Mesendoderm (in vitro differentiated cells): ENCODE results near the gene PKP2. TPM values are rescaled to one million over a fixed set of nuclear protein-coding genes. Genes with fewer than 3 reads are reported as not detected.

ENCODE experiments used
- DNase-seq: peaks from one replicate; pipeline ENCODE4 v3.0.0; 2013
- H2AK5ac ChIP-seq: 2 replicates; pipeline ENCODE4 v1.6.1; 2013; ENCODE audit warnings: low read length, inconsistent platforms
- H2BK120ac ChIP-seq: 2 replicates; pipeline ENCODE4 v1.6.1; 2013; ENCODE audit warnings: low read depth, mild to moderate bottlenecking, low read length, moderate library complexity, mixed read lengths
- H2BK15ac ChIP-seq: replicated peaks from 2 replicates; pipeline ENCODE4 v1.6.1; 2013; ENCODE audit warnings: low read depth, mild to moderate bottlenecking, moderate library complexity
- H2BK5ac ChIP-seq: 2 replicates; pipeline ENCODE4 v1.6.1; 2013; ENCODE audit warnings: low read length, inconsistent platforms
- H3K18ac ChIP-seq: 2 replicates; pipeline ENCODE4 v1.6.1; 2013; ENCODE audit warnings: mild to moderate bottlenecking, low read length, mixed read lengths
- H3K23ac ChIP-seq: one replicate; pipeline ENCODE4 v1.6.1; 2013; ENCODE audit warnings: low read length
- H3K27ac ChIP-seq: 2 replicates; pipeline ENCODE4 v1.5.1; 2013; ENCODE audit warnings: low read depth, mild to moderate bottlenecking, inconsistent platforms, low read length, moderate library complexity
- H3K27me3 ChIP-seq: 2 replicates; pipeline ENCODE4 v1.6.1; 2013; ENCODE audit warnings: low read length, control low read depth, mild to moderate bottlenecking, inconsistent platforms; ENCODE audit not compliant: insufficient read depth, poor library complexity
- H3K36me3 ChIP-seq: 2 replicates; pipeline ENCODE4 v1.6.1; 2013; ENCODE audit warnings: low read length, inconsistent platforms; ENCODE audit not compliant: control insufficient read depth, insufficient read depth
- H3K4ac ChIP-seq: one replicate; pipeline ENCODE4 v1.6.1; 2013; ENCODE audit warnings: low read depth, mild to moderate bottlenecking, low read length, moderate library complexity
- H3K4me1 ChIP-seq: 2 replicates; pipeline ENCODE4 v1.6.1; 2013; ENCODE audit warnings: low read depth, low read length, inconsistent platforms; ENCODE audit not compliant: control insufficient read depth
- H3K4me2 ChIP-seq: 2 replicates; pipeline ENCODE4 v1.6.1; 2013; ENCODE audit warnings: low read length
- H3K4me3 ChIP-seq: 2 replicates; pipeline ENCODE4 v1.5.1; 2013; ENCODE audit warnings: mild to moderate bottlenecking, low read length
- H3K56ac ChIP-seq: one replicate; pipeline ENCODE4 v1.6.1; 2013; ENCODE audit warnings: low read length
- H3K79me1 ChIP-seq: 2 replicates; pipeline ENCODE4 v1.6.1; 2013; ENCODE audit warnings: low read length, inconsistent platforms
- H3K79me2 ChIP-seq: 2 replicates; pipeline ENCODE4 v1.6.1; 2013; ENCODE audit warnings: mild to moderate bottlenecking, low read length; ENCODE audit not compliant: control insufficient read depth, insufficient read depth
- H3K9ac ChIP-seq: 2 replicates; pipeline ENCODE4 v1.6.1; 2013; ENCODE audit warnings: low read length, inconsistent platforms
- H4K5ac ChIP-seq: one replicate; pipeline ENCODE4 v1.6.1; 2013; ENCODE audit warnings: low read length
- H4K8ac ChIP-seq: one replicate; pipeline ENCODE4 v1.6.1; 2013; ENCODE audit warnings: low read depth, mild to moderate bottlenecking, control low read depth, low read length, moderate library complexity
- WGBS: extraction: QIAGEN DNeasy Blood & Tissue Kit; methylation state at CpG from one replicate; pipeline ENCODE4 v1.1.7; 2013; ENCODE audit warnings: low lambda C conversion rate, missing lambda C conversion rate; ENCODE audit not compliant: insufficient coverage; ENCODE audit errors: extremely low coverage; 5-methylcytosine and 5-hydroxymethylcytosine counted together
- polyA plus RNA-seq, 2 experiments: library from polyadenylated mRNA; stranded (reverse); fragments of 200-250 nt; gene quantifications; one replicate each; pipeline ENCODE4 v1.2.3, GENCODE V29; 2013

The PKP2 gene
- 25.5 TPM for polyA plus RNA-seq (2013, experiment 1 of 2)
- 26.6 TPM for polyA plus RNA-seq (2013, experiment 2 of 2)

GRCh38 chr12:32896432-32897280 lies at the start of gene PKP2:
PKP2 (minus strand) TSS chr12:32896777; CDS start chr12:32896731, 46 bp downstream.
- Histone ChIP-seq H4K5ac (peak within 1 kb of the TSS; percentile 85), H3K27ac (peak within 1 kb of the TSS; percentile 12), H3K27me3 (no peaks in the 10 kb centered on the region), H3K79me2 (peaks cover 6% of the 10 kb centered on the region), H3K23ac (no peak within 1 kb of the TSS), H3K36me3 (no peaks in the 10 kb centered on the region), H2BK15ac (no peak within 1 kb of the TSS), H3K56ac (peak within 1 kb of the TSS; percentile 93), H2BK120ac (no peak within 1 kb of the TSS), H3K18ac (peak within 1 kb of the TSS; percentile 72), H3K4me3 (peak within 1 kb of the TSS; percentile 63), H3K4me1 (peaks cover 8% of the 10 kb centered on the region), H2AK5ac (peak within 1 kb of the TSS; percentile 45), H3K4me2 (peak within 1 kb of the TSS; percentile 95), H3K4ac (no peak within 1 kb of the TSS), H4K8ac (no peak within 1 kb of the TSS), H3K79me1 (no peaks in the 10 kb centered on the region), H2BK5ac (peak within 1 kb of the TSS; percentile 59), H3K9ac (peak within 1 kb of the TSS; percentile 81)
- no CpG with 5 or more reads among the region's 94 CpGs for WGBS
- peak; percentile 91 for DNase-seq

- Histone ChIP-seq H4K8ac (no peak overlapping the region), H3K23ac (no peak overlapping the region), H3K27ac (no peak overlapping the region), H3K79me2 (no peaks in the 10 kb centered on the region), H3K56ac (no peak overlapping the region), H3K4me3 (no peak overlapping the region), H3K27me3 (no peaks in the 10 kb centered on the region), H3K4me2 (no peak overlapping the region), H3K4me1 (no peaks in the 10 kb centered on the region), H3K9ac (no peak overlapping the region), H2BK5ac (no peak overlapping the region), H2BK120ac (no peak overlapping the region), H2BK15ac (no peak overlapping the region), H3K4ac (no peak overlapping the region), H3K36me3 (no peaks in the 10 kb centered on the region), H2AK5ac (no peak overlapping the region), H3K79me1 (no peaks in the 10 kb centered on the region), H4K5ac (no peak overlapping the region), H3K18ac (no peak overlapping the region)
- WGBS, result no CpG with 5 or more reads among the region's 6 CpGs
- DNase-seq, result no peak
Observed at GRCh38 chr12:32944195-32944594, 47.6 kb upstream of the PKP2 start.

- Histone ChIP-seq H3K79me1 (no peaks in the 10 kb centered on the region), H3K4ac (no peak overlapping the region), H3K79me2 (no peaks in the 10 kb centered on the region), H3K36me3 (no peaks in the 10 kb centered on the region), H2BK5ac (no peak overlapping the region), H2AK5ac (no peak overlapping the region), H3K9ac (no peak overlapping the region), H3K4me3 (no peak overlapping the region), H3K4me1 (no peaks in the 10 kb centered on the region), H3K4me2 (no peak overlapping the region), H3K27ac (no peak overlapping the region), H4K5ac (no peak overlapping the region), H3K18ac (no peak overlapping the region), H2BK120ac (no peak overlapping the region), H4K8ac (no peak overlapping the region), H3K27me3 (no peaks in the 10 kb centered on the region), H2BK15ac (no peak overlapping the region), H3K23ac (no peak overlapping the region), H3K56ac (no peak overlapping the region)
- DNase-seq, result no peak
- WGBS, result no CpG with 5 or more reads among the region's 3 CpGs
Observed at GRCh38 chr12:32939801-32940200, 43.2 kb upstream of the PKP2 start.

GRCh38 chr12:32926963-32927362 lies 30.4 kb upstream of the PKP2 start:
- Histone ChIP-seq H2AK5ac (no peak overlapping the region), H3K4me2 (no peak overlapping the region), H3K27me3 (no peaks in the 10 kb centered on the region), H3K18ac (no peak overlapping the region), H2BK15ac (no peak overlapping the region), H3K4me3 (no peak overlapping the region), H3K79me1 (no peaks in the 10 kb centered on the region), H3K27ac (no peak overlapping the region), H4K8ac (no peak overlapping the region), H3K4me1 (no peaks in the 10 kb centered on the region), H3K79me2 (no peaks in the 10 kb centered on the region), H3K4ac (no peak overlapping the region), H3K56ac (no peak overlapping the region), H3K9ac (no peak overlapping the region), H3K36me3 (no peaks in the 10 kb centered on the region), H2BK120ac (no peak overlapping the region), H2BK5ac (no peak overlapping the region), H3K23ac (no peak overlapping the region), H4K5ac (no peak overlapping the region)
- no CpG with 5 or more reads among the region's 4 CpGs for WGBS
- DNase-seq, result no peak

- Histone ChIP-seq H2BK15ac (no peak overlapping the region), H2BK120ac (no peak overlapping the region), H3K9ac (no peak overlapping the region), H3K27ac (no peak overlapping the region), H3K4me3 (no peak overlapping the region), H3K23ac (no peak overlapping the region), H3K79me2 (no peaks in the 10 kb centered on the region), H2BK5ac (no peak overlapping the region), H3K4ac (no peak overlapping the region), H3K56ac (no peak overlapping the region), H3K36me3 (no peaks in the 10 kb centered on the region), H3K79me1 (no peaks in the 10 kb centered on the region), H3K27me3 (no peaks in the 10 kb centered on the region), H4K5ac (no peak overlapping the region), H4K8ac (no peak overlapping the region), H3K18ac (no peak overlapping the region), H3K4me2 (no peak overlapping the region), H2AK5ac (no peak overlapping the region), H3K4me1 (no peaks in the 10 kb centered on the region)
- no peak for DNase-seq
- no CpG with 5 or more reads among the region's 1 CpG for WGBS
Observed at GRCh38 chr12:32926356-32926755, 29.8 kb upstream of the PKP2 start.
